CD4-positive, CD25-positive, alpha-beta regulatory T cell (primary cell): ENCODE measurements around the gene WDR64. TPM values are rescaled to one million over a fixed set of nuclear protein-coding genes. Genes with fewer than 3 reads are reported as not detected.
A peak's percentile ranks its signal among the peaks of the same experiment; 100 is the strongest.
"Not testable (repeated sequence)": the region's sequence is repeated elsewhere in the genome, so short reads cannot be mapped to it uniquely, and the experiment has no call there.

Source experiments
- ATAC-seq, 2 donors: fragments of 150-1000 bp; cut with Tn5 transposase; one replicate each; pipeline ENCODE4 v1.10.0; 2021; ENCODE audit warnings: low read depth in 2 of 2, moderate number of reproducible peaks in 2 of 2, moderate library complexity in 1 of 2
- DNase-seq, 3 donors: peaks; one replicate each; pipeline versions ENCODE4 v3.0.0 to v3.0.0-alpha.2; 2012 to 2022; ENCODE audit warnings: mixed read lengths in 1 of 3
- H3K27ac ChIP-seq: one replicate; pipeline ENCODE4 v1.7.0; 2013; ENCODE audit warnings: mild to moderate bottlenecking, low read length; ENCODE audit not compliant: insufficient read depth, poor library complexity, severe bottlenecking
- H3K27me3 ChIP-seq: one replicate; pipeline ENCODE4 v1.7.0; 2013; ENCODE audit warnings: low read length; ENCODE audit not compliant: control insufficient read depth, insufficient read depth
- H3K36me3 ChIP-seq: one replicate; pipeline ENCODE4 v1.7.0; 2013; ENCODE audit warnings: mild to moderate bottlenecking, low read length, moderate library complexity; ENCODE audit not compliant: control insufficient read depth, insufficient read depth
- H3K4me1 ChIP-seq: 2 replicates; pipeline ENCODE4 v1.7.0; 2013; ENCODE audit warnings: mild to moderate bottlenecking, low read length; ENCODE audit not compliant: insufficient read depth, control insufficient read depth, poor library complexity, severe bottlenecking
- H3K4me3 ChIP-seq: one replicate; pipeline ENCODE4 v1.7.0; 2013; ENCODE audit warnings: low read depth, mild to moderate bottlenecking, low read length, moderate library complexity
- H3K9me3 ChIP-seq, 2 experiments: 1 replicate in 1 of 2; 2 replicates in 1 of 2; pipeline ENCODE4 v1.7.0; 2013; ENCODE audit warnings: low read length in 2 of 2, mild to moderate bottlenecking in 1 of 2, moderate library complexity in 1 of 2; ENCODE audit not compliant: control insufficient read depth in 2 of 2
- H3K27ac Mint-ChIP-seq, 3 donors: one replicate each; pipeline ENCODE4 v1.8.0; 2020 to 2022; ENCODE audit warnings: mild to moderate bottlenecking in 3 of 3, mixed read lengths in 3 of 3, moderate library complexity in 2 of 3
- H3K27me3 Mint-ChIP-seq: one replicate; pipeline ENCODE4 v1.8.0; 2022; ENCODE audit warnings: mild to moderate bottlenecking, mixed read lengths
- H3K36me3 Mint-ChIP-seq: one replicate; pipeline ENCODE4 v1.8.0; 2020; ENCODE audit warnings: mixed read lengths
- H3K4me1 Mint-ChIP-seq, 4 donors: one replicate each; pipeline ENCODE4 v1.8.0; 2020 to 2022; ENCODE audit warnings: mixed read lengths in 4 of 4, mild to moderate bottlenecking in 1 of 4
- H3K4me3 Mint-ChIP-seq, 4 donors: one replicate each; pipeline ENCODE4 v1.8.0; 2020 to 2022; ENCODE audit warnings: mild to moderate bottlenecking in 4 of 4, mixed read lengths in 4 of 4, moderate library complexity in 3 of 4
- H3K9me3 Mint-ChIP-seq, 7 donors: one replicate each; pipeline ENCODE4 v1.8.0; 2020 to 2022; ENCODE audit warnings: mixed read lengths in 7 of 7, mild to moderate bottlenecking in 3 of 7, moderate library complexity in 2 of 7
- polyA plus RNA-seq, 4 donors: library from polyadenylated mRNA; unstranded; fragments of 300-500 nt; fragmentation: Illumina TruSeq; gene quantifications; one replicate each; pipeline ENCODE4 v1.2.3, GENCODE V29; 2021
- total RNA-seq: library from RNA; stranded (reverse); gene quantifications from one replicate; pipeline ENCODE4 v1.2.3, GENCODE V29; 2022

The WDR64 gene
- total and polyA plus RNA-seq, 5 donors from 2014 or later, result 0.08 to 1.00 (median 0.35) TPM; not detected in 2

DNA sequence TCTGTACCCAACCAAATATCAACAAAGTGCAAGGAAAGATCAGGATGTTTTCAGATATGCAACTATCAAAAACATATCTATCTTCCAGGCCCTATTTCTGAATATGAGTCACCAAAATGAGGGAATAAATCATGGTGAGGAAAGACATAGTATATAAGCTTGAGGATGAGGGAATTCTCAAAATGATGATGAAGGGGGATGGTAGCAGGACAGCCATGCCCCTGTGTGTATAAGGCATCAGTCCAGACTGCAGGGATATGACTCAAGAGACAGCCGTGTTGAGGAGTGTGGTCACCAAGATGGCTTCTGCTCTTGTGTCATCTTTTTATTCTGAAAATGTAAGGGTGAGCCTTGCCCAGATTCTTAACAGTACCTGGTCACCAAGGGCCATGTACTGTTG, 4.4 kb upstream of the WDR64 start:
- H3K27ac Mint-ChIP-seq, result no peak overlapping the region
- ATAC-seq (no peak), DNase-seq (no peak)
- H3K4me1 Mint-ChIP-seq, result no peaks in the 10 kb centered on the region
- H3K27me3 Mint-ChIP-seq, result peaks cover 8% of the 10 kb centered on the region
- H3K36me3 ChIP-seq, result no peaks in the 10 kb centered on the region
- H3K36me3 Mint-ChIP-seq, result no peaks in the 10 kb centered on the region
- H3K4me3 ChIP-seq, result no peak overlapping the region
- H3K27me3 ChIP-seq, result no peaks in the 10 kb centered on the region
- H3K9me3 ChIP-seq, result no peaks in the 10 kb centered on the region
- H3K4me3 Mint-ChIP-seq, result no peak overlapping the region
- H3K9me3 Mint-ChIP-seq, result peaks cover 0 to 3% (median 0%) of the 10 kb centered on the region in 7 donors
- no peaks in the 10 kb centered on the region for H3K4me1 ChIP-seq
- no peak overlapping the region for H3K27ac ChIP-seq

DNA sequence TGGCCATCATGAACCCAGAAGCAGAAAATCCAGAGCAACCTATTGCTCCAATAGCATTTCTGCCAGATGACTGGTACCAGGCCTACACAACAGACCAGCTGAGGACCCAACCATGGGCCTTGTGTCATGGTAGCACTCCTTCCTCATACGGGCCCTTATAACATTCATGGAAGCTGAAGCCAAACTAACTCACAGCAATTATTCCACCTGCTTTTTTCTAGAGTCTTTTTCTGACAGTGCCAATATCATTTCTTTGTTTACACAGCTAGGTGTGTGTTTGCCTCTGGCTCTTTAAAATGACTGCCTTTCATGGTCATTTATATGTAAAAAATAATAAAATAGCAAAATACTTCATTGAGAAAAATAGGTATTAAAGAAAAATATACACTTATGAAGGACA, 3.9 kb upstream of the WDR64 start:
- DNase-seq (no peak), ATAC-seq (no peak)
- Histone ChIP-seq H3K4me1 (no peaks in the 10 kb centered on the region), H3K4me3 (no peak overlapping the region), H3K27me3 (no peaks in the 10 kb centered on the region), H3K9me3 (no peaks in the 10 kb centered on the region), H3K36me3 (no peaks in the 10 kb centered on the region), H3K27ac (no peak overlapping the region)
- H3K4me3 Mint-ChIP-seq, result no peak overlapping the region
- H3K27me3 Mint-ChIP-seq, result peaks cover 8% of the 10 kb centered on the region
- H3K27ac Mint-ChIP-seq, result no peak overlapping the region
- no peaks in the 10 kb centered on the region for H3K36me3 Mint-ChIP-seq
- H3K4me1 Mint-ChIP-seq, result no peaks in the 10 kb centered on the region
- H3K9me3 Mint-ChIP-seq, result peaks cover 0 to 3% (median 0%) of the 10 kb centered on the region in 7 donors

DNA sequence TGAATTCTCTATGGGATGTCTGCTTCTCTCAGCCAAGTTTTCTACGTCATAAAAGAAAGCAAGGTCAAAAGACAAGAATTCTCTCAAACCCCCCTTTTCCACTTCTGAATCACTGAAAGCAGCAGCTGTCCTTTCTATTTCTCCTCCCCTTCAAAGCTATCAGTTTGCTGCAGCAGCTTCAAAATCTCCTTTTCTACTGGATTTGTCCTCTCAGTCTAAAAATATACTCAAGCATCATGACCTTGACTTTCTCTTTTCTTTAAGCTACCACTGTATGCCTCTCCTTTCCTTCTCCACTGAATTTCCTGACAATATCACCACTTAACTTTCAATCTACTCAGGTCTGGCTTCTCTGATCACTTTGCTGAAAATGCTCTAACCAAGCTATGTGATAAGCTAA, 1.9 kb downstream of the WDR64 start:
- Mint-ChIP-seq H3K27me3 (peaks cover 12% of the 10 kb centered on the region), H3K36me3 (no peaks in the 10 kb centered on the region), H3K27ac (no peak overlapping the region), H3K4me3 (no peak overlapping the region), H3K9me3 (peaks cover 0 to 4% (median 0%) of the 10 kb centered on the region in 7 donors), H3K4me1 (no peaks in the 10 kb centered on the region)
- DNase-seq (no peak), ATAC-seq (no peak)
- Histone ChIP-seq H3K4me1 (no peaks in the 10 kb centered on the region), H3K4me3 (no peak overlapping the region), H3K9me3 (no peaks in the 10 kb centered on the region), H3K27ac (no peak overlapping the region), H3K36me3 (no peaks in the 10 kb centered on the region), H3K27me3 (no peaks in the 10 kb centered on the region)

DNA sequence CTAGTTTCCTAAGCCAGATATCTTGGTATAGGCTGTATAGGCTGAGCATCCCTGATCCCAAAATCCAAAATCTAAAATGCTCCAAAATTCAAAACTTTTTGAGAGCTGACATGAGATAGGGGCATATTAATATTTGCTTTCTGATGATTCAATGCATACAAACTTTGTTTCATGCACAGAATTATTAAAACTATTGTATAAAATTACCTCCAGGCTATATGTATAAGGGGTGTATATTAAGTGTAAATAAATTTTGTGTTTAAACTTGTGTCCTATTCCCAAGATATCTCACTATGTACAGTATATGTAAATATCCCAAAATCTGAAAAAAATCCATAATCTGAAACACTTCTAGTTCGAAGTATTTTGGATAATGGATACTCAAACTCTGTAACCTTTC, 2.6 kb downstream of the WDR64 start:
- H3K27ac ChIP-seq, result no peak overlapping the region
- Mint-ChIP-seq H3K9me3 (peaks cover 0 to 4% (median 0%) of the 10 kb centered on the region in 7 donors), H3K4me1 (no peaks in the 10 kb centered on the region), H3K36me3 (no peaks in the 10 kb centered on the region), H3K27me3 (peaks cover 12% of the 10 kb centered on the region), H3K27ac (peak overlapping the region in 1 of 3 donors; percentile 41), H3K4me3 (no peak overlapping the region)
- no peaks in the 10 kb centered on the region for H3K36me3 ChIP-seq
- no peaks in the 10 kb centered on the region for H3K4me1 ChIP-seq
- ATAC-seq (no peak), DNase-seq (no peak)
- H3K4me3 ChIP-seq, result no peak overlapping the region
- no peaks in the 10 kb centered on the region for H3K27me3 ChIP-seq
- no peaks in the 10 kb centered on the region for H3K9me3 ChIP-seq

DNA sequence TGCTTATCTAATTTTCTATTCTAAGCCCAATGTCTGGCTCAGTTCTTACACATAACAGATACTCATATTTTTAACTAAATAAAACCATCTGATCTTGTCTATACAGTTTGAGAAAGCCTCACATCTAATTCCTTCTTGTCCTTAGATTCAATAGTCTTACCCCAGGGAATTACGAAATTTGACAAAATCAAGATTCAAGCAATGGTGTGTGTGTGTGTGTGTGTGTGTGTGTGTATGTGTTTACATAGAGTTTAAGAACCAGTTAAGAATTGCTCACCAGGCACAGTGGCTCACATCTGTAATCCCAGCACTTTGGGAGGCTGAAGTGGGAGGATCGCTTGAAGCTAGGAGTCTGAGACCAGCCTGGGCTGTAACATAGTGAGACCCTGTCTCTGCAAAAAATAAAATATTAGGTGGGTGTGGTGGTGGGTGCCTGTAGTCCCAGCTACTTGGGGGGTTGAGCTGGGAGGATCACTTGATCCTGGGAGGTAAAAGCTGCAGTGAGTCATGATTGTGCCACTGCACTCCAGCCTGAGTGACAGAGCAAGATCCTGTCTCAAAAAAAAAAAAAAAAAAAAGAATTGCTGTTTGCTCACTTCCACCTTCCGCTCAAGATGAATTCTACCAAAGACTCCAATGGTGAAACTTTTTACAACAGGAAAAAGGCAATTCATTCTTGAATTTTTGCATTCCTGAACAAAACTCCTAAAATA, 6.2 kb downstream of the WDR64 start:
- Mint-ChIP-seq H3K9me3 (peaks cover 0 to 4% (median 0%) of the 10 kb centered on the region in 7 donors), H3K27me3 (peaks cover 4% of the 10 kb centered on the region), H3K27ac (no peak overlapping the region), H3K4me1 (no peaks in the 10 kb centered on the region), H3K4me3 (no peak overlapping the region), H3K36me3 (no peaks in the 10 kb centered on the region)
- ATAC-seq (no peak), DNase-seq (no peak)
- peaks cover 2% of the 10 kb centered on the region for H3K27me3 ChIP-seq
- no peaks in the 10 kb centered on the region for H3K36me3 ChIP-seq
- H3K4me3 ChIP-seq, result no peak overlapping the region
- no peaks in the 10 kb centered on the region for H3K4me1 ChIP-seq
- H3K27ac ChIP-seq, result no peak overlapping the region
- no peaks in the 10 kb centered on the region for H3K9me3 ChIP-seq

DNA sequence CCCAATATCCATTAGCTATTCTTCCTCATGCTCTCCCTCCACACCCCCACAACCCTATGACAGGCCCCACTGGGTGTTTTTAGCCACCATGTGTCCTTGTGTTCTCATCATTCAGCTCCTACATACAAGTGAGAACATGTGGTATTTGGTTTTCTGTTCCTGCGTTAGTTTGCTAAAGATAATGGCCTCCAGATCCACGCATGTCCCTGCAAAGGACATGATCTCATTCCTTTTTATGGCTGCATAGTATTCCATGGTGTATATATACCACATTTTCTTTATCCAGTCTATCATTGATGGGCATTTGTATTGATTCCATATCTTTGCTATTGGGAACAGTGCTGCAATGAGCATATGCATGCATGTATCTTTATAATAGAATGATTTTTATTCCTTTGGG, 6.9 kb downstream of the WDR64 start:
- H3K36me3 Mint-ChIP-seq, H3K4me3 ChIP-seq, H3K4me3 Mint-ChIP-seq, ATAC-seq, DNase-seq, H3K4me1 Mint-ChIP-seq, H3K4me1 ChIP-seq, H3K27me3 ChIP-seq, H3K27ac ChIP-seq, H3K9me3 ChIP-seq, H3K27me3 Mint-ChIP-seq, H3K9me3 Mint-ChIP-seq, H3K36me3 ChIP-seq: not testable (repeated sequence)
- peak overlapping the region in 1 of 3 donors; percentile 27 for H3K27ac Mint-ChIP-seq

DNA sequence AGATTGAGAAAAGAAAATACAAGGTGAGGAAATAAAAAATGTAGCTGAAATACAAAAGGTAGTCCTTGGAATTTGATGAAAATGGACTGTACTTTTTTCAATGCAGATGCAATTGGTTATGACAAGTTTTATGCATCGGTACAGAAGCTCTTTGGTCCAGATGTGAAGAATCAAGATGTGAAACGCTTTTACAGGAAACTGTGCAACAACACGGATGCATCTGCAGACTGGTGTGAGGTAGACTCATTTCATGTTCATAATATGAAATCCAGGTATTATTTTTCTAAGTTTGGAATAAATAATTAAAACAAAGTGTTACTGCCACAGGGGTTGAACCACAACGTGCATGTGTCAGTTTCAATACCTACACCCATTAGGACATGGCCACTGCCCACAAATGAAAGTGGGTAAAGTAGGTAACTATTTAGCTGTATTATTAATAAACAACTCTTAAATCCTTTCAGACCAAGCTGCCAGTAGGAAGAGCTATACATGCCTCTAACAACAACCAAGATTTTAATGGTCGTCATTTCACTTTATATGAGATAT, 8.4 kb downstream of the WDR64 start:
- H3K27ac ChIP-seq, result no peak overlapping the region
- peaks cover 2% of the 10 kb centered on the region for H3K27me3 ChIP-seq
- H3K4me1 ChIP-seq, result no peaks in the 10 kb centered on the region
- Mint-ChIP-seq H3K27me3 (peaks cover 7% of the 10 kb centered on the region), H3K4me1 (no peaks in the 10 kb centered on the region), H3K27ac (no peak overlapping the region), H3K9me3 (no peaks in the 10 kb centered on the region), H3K36me3 (no peaks in the 10 kb centered on the region), H3K4me3 (no peak overlapping the region)
- no peaks in the 10 kb centered on the region for H3K36me3 ChIP-seq
- ATAC-seq, result no peak
- no peak for DNase-seq
- no peak overlapping the region for H3K4me3 ChIP-seq
- H3K9me3 ChIP-seq, result no peaks in the 10 kb centered on the region

DNA sequence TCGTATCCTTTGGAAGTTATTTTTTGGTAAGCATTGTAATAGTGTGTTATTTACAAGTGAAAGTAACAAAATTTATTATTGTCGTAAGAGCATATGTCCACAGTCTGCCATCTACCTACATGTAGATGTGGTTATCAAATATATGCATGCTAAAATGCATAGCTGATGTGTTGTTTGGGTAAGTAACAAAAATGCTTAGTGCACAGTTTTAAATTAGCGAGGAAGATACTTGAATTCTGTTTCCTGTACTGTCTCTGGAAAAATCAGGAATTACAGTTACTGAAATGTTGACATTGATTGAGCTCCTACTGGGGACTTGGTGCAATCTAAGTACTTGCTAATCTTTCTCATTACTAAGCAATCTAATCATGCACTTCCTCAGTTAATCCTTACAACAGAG, 14.3 kb downstream of the WDR64 start:
- Mint-ChIP-seq H3K27me3 (peaks cover 7% of the 10 kb centered on the region), H3K36me3 (no peaks in the 10 kb centered on the region), H3K4me3 (no peak overlapping the region), H3K4me1 (no peaks in the 10 kb centered on the region), H3K27ac (no peak overlapping the region), H3K9me3 (no peaks in the 10 kb centered on the region)
- H3K4me1 ChIP-seq, result no peaks in the 10 kb centered on the region
- no peak overlapping the region for H3K27ac ChIP-seq
- H3K36me3 ChIP-seq, result no peaks in the 10 kb centered on the region
- DNase-seq, result no peak
- ATAC-seq, result no peak
- peaks cover 2% of the 10 kb centered on the region for H3K27me3 ChIP-seq
- H3K9me3 ChIP-seq, result no peaks in the 10 kb centered on the region
- H3K4me3 ChIP-seq, result no peak overlapping the region
